Measurements from ENCODE around the gene RALGDS.
"Not testable (repeated sequence)": the region's sequence is repeated elsewhere in the genome, so short reads cannot be mapped to it uniquely, and the experiment has no call there.

The RALGDS gene

GRCh38 chr9:133121198-133121914, at the start of gene RALGDS:
Gene RALGDS, minus strand, starts transcription at chr9:133121240. Its CDS starts 86 bp downstream, at chr9:133121154.
- DNase-seq, result peak; percentile 59

- DNase-seq, result no peak
These were observed 49.7 kb upstream of the RALGDS start for GRCh38 chr9:133170716-133171115.

- not testable (repeated sequence) for DNase-seq
These were observed 48.6 kb upstream of the RALGDS start for GRCh38 chr9:133169687-133170086.

GRCh38 chr9:133169102-133169501, 48.1 kb upstream of the RALGDS start:
- no peak for DNase-seq

- no peak for DNase-seq
These were observed 47.4 kb upstream of the RALGDS start for GRCh38 chr9:133168432-133168831.

- no peak for DNase-seq
These were observed 46.7 kb upstream of the RALGDS start for GRCh38 chr9:133167769-133168168.

- no peak for DNase-seq
These were observed 46.2 kb upstream of the RALGDS start for GRCh38 chr9:133167096-133167730.

- DNase-seq, result no peak
These were observed 45.4 kb upstream of the RALGDS start for GRCh38 chr9:133166392-133166791.

- no peak for DNase-seq
These were observed 44.4 kb upstream of the RALGDS start for GRCh38 chr9:133165452-133165730.

GRCh38 chr9:133164191-133164590, 43.2 kb upstream of the RALGDS start:
- DNase-seq, result no peak

- DNase-seq, result no peak
These were observed 42.6 kb upstream of the RALGDS start, which contains the start of gene GBGT1 for GRCh38 chr9:133163504-133164172. Gene GBGT1, minus strand, starts transcription at chr9:133163914. Its CDS starts 1,502 bp downstream, at chr9:133162412.

GRCh38 chr9:133162861-133163503, 41.9 kb upstream of the RALGDS start:
- no peak for DNase-seq

- DNase-seq, result no peak
These were observed 40.5 kb upstream of the RALGDS start for GRCh38 chr9:133161547-133161950.

- DNase-seq, result peak; percentile 18
These were observed 39.9 kb upstream of the RALGDS start for GRCh38 chr9:133160742-133161546.

- no peak for DNase-seq
These were observed 37.7 kb upstream of the RALGDS start for GRCh38 chr9:133158695-133159094.

- no peak for DNase-seq
These were observed 34.1 kb upstream of the RALGDS start for GRCh38 chr9:133155156-133155555.

- no peak for DNase-seq
These were observed 33.3 kb upstream of the RALGDS start for GRCh38 chr9:133154097-133154989.

GRCh38 chr9:133153227-133154096, 32.4 kb upstream of the RALGDS start:
- DNase-seq, result no peak

- DNase-seq, result no peak
These were observed 30.8 kb upstream of the RALGDS start for GRCh38 chr9:133151601-133152525.

All from NCI-H2029 treated with DMSO at 0.1 percent for 48 hours (cell line).